HG02884 (cell line): Measurements from ENCODE around the gene ETFRF1.

ENCODE experiments used
- ATAC-seq: cut with Tn5 transposase; IDR thresholded peaks from one replicate; pipeline ENCODE4 v1.9.1; 2021; ENCODE audit warnings: mild to moderate bottlenecking, moderate library complexity; ENCODE audit not compliant: unreplicated experiment

ETFRF1 gene, protein sequence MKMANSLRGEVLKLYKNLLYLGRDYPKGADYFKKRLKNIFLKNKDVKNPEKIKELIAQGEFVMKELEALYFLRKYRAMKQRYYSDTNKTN

DNA sequence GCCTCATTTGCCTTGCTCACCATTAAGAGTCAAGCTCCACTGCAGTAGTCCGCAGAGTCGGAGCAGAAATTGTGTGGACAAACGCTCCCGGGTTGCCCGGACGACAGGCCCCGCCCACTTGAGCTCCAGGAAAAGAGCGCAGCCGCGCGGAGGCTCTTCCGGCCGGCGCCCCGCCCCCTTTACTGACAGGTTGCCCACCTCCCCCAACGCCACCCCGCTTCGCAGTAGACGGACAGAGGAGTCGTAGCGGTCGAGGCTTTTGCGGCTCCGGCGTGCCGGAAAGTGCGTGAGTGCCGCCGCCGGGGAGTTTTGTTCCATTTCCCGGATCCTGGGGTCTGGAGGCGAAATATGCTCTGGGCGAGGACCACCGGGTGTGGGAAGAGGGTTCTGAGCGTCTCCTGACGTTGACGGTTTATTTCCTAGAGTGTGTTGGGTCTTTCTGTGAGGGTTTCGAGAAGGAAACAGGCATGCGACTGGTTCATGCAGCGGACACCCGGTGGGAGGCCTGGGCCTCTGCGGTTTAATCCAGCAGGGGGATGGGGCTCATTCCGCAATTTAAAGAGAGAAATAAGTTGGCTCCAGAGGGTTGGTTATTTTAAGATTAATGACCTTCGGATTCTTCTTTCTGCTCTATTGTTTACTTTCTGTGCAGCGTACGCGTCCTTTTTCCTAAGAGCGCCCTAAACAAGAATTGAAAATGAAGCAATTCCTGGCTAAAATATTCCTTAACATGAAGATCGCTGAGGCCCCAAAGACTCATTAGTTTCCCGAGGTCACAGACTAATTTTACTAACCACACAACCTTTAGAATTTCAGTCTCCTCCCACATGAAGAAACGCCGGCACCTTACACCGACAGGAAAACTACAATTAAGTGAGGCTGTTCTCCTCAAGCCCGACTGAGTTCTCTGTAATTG, at the start of gene ETFRF1, which contains the start of gene DNAI7:
ETFRF1 (plus strand) TSS at position 182 of the 916 bp plus-strand sequence. CDS start 8,720 bp downstream, outside the sequence.
DNAI7 (minus strand) TSS at position 105 of the 916 bp plus-strand sequence; CDS start at position 23, 82 bp downstream.
- ATAC-seq: peak; percentile 91

DNA sequence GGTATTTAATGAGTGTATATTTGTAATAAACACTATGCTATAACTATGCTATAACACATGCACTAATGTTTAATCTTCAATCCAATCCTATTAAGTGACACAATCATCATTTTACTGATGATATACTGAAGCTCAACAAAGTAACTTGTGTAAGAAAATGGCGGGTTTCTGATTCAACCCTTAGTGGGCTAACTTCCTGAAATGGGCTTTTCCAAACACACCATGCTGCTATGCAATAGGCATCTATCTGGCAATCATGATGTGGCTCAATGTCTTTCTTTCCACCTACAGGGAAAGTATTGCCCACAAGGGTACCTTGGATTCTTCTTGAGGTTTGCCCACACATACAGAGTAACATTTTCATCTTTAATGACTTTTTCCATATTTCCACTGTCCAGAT, 48.4 kb upstream of the ETFRF1 start:
- no peak for ATAC-seq

DNA sequence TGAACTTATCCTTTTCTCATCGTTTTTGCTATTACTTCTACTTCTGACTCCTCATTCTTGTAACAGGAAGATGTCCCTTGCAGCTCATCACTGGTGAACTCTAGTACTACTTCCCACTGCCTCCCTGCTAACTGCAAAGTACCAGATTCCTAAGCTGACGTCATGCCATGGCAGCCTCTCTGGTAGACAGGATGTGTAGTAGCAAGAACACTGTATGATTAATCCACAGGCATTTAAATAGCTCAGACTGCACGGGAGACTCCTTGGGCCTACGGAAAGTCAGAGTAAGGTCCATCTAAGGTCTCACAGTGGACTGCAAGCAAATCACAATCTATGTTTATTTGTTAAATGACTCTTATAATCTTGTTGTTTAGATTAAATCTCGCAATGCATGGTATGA, 43.6 kb upstream of the ETFRF1 start:
- no peak for ATAC-seq

DNA sequence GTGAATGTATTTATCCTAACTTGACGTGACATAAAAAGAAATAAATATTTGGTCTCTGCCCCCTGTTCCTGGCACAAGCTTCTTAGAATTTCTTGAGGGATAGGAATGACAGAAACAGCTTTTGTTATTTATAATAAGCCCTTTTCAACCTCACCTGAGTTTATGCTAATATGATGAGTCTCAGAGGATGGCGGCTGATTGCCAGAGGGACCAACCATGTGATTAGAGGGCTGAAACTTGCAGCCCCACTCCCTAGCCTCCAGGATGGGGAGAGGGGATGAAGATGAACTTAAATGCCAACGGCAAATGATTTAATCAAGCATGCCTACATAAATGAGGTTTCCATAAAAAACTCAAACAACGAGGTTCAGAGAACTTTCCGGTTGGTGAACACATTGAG, 43.0 kb upstream of the ETFRF1 start:
- no peak for ATAC-seq

DNA sequence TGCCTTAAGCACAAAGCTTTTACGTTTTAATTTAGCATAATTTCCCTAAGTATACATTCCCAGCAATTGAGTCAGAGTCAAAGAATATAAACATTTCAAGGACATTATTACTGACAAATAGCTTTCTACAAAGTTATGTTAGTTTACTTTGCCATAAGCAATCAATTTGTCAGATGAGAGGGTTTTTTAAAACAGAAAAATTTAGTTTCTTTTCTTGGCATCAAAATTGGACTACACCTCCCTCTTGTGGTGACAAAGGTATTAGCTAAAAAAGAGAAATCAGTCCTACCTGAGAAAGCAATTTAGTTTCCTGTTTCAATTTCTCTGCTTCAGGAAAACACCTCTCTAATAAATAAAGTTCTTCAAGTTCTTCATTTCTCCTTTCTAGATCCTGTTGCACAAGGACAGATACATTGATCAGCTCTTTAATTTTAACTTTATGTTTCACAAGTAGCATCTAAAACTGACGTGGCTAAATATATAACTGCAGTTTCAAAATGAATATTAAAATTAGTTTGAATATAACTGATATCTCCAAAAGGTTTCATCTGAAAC, 39.9 kb upstream of the ETFRF1 start:
- peak; percentile 49 for ATAC-seq

DNA sequence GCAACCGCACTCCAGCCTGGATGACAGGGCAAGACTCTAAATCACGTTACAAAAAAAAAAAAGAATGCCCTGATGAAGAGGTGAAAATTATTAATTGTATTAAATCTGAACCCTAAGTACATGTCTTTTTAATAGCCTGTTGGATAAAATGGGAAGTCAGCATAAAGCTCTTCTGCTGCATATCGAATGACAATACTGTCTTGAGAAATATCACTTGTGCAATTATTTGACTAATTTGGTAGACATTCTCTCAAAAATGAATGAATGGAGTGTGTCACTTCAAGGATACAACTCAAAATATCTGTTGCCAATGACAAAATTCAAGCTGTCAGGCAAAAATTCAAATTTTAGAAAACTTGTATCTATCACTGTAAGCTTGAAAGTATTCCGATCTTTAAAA, 39.0 kb upstream of the ETFRF1 start:
- ATAC-seq: no peak

DNA sequence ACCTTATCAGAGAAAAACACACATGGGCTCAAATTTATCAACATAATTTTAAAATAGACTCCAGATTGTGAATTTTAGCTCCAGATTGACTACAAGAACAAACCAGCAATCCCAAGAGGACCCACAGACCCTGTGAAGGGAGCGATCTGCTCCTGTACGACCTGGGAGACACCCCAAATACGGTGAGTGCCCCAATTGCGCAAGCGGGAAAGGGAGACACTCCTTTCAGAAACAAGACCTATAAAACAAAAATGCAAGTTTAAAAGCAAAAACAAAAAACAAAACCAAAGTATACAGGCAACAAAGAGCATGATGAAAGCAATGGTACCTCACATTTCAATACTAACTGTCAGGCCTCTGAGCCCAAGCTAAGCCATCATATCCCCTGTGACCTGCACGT, 32.2 kb upstream of the ETFRF1 start:
- ATAC-seq: no peak

DNA sequence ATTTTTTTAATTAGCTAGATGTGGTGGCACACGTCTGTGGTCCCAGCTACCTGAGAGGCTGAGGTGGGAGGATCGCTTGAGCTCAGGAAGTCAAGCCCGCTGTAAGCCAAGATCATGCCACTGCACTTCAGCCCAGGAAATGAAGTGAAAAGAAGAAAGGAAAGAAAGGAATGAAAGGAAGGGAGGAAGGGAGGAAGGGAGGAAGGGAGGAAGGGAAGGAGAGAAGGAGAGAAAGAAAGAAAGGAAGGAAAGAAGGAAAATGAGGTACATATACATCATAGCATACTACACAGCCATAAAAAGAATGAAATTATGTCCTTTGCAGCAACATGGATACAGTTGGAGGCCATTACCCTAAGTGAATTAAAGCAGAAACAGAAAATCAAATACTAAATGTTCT, 12.3 kb upstream of the ETFRF1 start:
- ATAC-seq: no peak

DNA sequence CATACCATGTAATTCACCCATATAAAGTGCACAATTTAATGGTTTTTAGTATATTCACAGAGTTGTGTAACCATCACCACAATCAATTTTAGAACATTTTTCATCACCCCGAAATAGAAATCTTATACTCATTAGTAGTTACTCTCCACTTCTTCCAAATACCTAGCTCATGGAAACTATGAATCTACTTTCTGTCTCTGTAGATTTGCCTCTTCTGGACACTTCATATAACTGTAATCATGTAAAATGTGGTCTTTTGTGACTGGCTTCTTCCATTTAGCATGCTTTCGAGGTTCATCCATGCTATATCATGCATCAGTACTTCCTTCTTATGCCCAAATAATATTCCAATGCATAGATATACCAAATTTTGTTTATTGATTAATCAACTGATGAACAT, 10.9 kb upstream of the ETFRF1 start:
- ATAC-seq: no peak

DNA sequence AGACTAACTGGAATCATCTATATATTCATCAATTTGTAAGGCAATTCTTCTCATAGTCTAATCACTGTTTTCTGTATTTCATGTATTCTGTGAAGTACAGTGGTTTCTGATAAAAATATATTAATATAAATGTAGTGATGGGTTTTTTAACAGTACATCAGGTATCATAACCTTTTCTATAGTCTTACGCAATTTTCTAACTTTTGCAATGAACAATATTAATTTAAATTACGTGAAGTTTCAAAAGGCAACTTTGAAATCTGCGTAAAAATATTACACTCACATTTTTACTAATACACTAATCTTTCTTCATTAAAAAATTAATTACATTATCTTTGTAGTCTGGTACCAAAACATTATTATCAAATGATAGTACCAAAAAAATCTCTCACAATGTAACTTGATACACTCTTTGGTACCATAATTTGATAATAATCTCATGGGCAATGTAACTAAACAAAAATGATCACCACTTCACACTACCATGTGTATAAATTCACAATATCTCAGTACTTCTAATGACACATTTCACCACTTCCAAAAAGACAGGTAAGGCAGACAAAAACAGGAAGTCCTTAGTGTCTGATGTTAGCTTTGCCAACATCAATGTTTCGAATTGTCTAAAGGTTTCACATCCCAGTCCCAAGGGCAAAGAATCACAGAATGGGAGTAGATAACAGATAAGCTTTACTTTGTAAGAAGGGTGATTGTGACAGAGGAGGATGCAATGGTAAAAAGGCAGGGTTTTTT, 8.8 kb upstream of the ETFRF1 start:
- no peak for ATAC-seq

DNA sequence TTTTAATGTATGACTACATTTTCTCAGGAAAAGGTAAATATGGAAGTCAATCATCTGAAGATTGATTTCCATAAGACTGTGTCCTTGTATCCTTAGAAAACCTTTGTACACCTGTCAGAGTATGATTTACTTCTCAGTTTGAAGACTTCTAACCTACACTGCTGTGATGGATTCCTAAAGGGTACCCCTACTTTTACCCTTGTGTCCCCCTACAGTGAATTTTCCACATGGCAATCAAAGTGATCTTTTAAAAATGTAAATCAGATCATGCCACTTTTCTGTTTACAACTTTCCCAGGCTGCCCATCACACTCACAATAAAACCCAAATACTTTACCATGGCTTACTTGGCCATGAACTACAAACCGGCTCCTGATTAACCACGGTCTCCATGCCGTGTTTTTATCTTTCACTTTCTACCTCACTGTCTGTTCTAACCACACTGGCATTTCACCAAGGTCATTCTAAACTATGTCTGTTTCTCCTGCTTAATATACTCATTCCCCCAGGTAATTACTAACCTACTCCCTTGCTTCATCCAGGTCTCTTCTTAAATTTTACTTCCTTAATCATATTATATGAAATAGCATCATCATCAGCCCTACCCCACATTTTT, 8.1 kb upstream of the ETFRF1 start:
- ATAC-seq: peak; percentile 83

DNA sequence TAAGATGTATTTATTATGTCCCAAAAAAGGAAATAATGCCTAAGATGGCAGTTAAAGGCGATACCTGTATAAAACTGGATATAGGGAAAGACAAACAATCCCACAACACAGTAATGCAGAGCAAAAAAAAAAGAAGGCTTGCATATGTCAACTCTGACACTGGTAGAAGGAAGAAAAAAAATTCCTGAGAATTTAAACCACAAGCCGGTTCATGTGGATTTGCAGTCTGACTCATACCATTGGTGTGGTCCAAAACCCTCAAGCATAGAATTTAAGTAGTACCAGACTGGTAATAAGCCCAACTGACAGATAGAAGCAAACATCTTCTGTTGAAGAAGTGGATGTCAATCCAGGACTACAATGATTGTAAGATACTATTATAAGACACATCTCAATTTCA, 7.3 kb upstream of the ETFRF1 start:
- no peak for ATAC-seq

DNA sequence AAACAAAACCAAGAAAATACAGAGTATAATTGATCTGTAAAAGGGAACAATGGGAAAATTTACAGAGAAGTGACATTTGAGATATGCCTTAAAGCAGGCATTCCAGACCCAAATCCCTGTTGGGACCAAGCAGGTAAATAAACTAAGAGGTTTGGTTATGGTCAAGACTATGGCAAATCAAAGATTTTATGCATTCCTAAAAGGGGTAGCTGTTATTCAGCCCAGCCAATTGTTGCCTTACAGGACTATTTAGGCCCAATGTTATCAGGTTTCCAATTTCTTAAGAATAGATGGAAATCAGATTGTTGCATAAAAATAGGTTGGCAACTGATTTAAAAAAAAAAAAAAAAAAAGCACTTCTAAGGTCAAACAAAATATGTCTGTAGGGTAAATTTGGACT, 5.4 kb upstream of the ETFRF1 start:
- no peak for ATAC-seq

DNA sequence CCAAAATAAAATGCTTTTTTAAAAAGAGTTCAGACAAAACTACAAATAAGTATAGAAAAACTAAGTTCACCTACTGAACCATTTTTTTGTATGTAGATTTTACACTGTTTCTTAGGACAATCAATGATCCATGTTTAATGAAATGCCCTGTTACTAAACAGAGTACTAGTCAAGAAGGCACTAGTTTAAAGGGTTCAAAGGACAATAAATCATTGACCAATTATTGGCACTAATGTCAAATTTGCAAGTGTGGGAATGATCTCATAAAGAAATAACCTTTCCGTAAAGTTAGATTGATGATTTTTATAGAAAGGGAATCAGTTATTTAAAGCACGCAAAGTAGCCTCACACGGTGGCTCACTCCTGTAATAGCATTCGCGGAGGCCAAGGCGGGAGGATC, 4.2 kb upstream of the ETFRF1 start:
- no peak for ATAC-seq

DNA sequence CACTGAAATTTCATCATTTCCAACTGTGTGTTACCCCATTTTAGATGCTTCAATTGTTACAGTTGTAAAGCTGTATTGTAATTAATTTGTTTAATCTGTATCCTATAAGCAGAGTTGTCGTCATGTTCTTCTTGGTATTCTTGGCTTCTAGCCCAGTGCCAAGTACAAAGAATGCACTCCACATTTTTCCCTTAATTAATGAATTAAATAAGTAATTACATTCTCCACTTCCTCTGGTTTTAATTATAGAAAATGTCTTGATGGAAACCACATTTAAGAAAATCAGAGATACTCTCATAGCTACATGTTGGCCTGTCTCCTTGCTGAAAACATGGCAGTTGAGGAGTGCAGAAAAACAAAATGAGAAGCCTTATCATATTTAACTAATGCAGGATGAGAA, 823 bp upstream of the ETFRF1 start:
- no peak for ATAC-seq

DNA sequence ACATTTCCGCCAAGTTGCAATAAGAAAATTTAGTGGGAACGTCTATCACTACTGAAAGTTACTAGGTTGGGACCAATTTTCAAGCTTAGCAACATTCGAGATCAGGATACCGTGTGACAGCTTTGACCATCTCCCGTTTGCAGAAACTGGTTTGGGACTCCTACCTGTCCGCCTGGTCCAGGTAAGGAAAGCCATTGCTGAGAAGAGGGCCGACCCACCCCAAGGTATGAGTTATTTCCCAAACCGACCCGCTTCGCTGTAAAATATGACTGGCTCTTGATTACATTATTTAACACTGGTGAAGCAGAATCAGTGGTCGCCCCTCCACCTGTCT, 348 bp upstream of the ETFRF1 start:
- ATAC-seq: no peak

DNA sequence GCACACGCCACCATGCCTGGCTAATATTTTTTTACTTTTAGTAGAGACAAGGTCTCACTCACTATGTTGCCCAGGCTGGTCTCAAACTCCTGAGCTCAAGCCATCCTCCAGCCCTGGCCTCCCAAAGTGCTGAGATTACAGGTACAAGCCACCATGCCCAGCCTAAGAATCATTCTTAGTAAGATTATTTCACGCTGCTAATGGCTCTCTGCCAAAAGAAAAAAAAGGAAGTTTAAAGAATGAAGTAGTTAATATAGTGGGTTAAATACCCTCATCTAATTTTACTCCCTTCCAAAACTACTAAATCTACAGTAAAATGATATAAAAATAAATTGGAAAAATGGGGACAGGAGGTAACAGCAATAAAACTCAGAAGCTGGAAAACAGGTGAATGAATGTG, 2.6 kb downstream of the ETFRF1 start:
- ATAC-seq: no peak

DNA sequence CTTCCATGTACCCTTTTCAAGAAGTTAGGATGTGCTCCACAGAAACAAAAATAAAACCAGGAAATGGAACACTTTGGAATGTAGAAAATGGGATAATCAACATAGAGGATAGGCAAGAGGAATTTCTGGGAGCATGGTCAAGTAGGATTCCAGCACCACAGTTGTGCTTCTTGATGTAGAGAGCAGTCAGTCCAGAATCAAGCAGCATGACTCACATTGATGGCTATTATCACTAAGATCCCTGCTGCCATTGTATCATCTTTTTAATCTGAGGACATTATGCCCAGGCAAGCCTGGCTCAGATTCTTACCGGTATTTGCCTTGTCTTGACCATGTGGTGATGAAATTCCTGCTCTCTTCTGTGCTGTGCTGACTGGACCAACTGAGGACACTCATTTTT, 5.7 kb downstream of the ETFRF1 start:
- no peak for ATAC-seq

DNA sequence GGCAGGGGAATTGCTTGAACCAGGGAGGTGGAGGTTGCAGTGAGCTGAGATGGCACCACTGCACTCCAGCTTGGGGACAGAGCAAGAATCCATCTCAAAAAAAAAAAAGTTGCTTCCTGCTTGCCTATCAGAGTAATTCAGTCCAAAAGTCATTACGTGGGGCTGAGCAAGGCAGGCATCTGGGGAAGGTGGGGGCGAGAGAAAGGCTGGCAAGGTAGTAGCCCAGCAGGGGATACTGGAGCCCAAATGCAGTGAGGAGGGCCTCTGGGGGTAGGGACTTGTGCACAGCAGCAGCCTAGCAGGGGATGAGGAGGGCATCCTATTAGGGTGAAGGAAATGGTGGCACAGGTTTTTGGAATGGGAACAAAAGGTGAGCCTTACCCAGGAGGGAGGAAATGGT, 7.1 kb downstream of the ETFRF1 start:
- ATAC-seq: no peak

DNA sequence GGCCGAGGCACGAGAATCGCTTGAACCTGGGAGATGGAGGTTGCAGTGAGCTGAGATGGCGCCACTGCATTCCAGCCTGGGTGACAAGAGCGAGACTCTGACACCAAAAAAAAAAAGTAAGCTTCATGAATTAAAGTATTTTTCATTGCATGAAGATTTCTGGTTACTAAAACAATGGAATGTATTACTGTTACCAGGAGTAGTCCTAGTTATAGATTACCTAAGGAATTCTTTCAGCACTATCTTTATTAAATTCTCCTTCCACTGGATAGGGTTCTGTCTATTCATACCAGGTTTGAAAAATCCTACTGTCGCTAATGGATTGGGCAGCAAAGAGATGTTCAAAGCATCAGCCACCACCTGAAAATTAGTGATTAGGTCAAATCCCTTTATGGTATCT, 12.4 kb downstream of the ETFRF1 start:
- no peak for ATAC-seq

DNA sequence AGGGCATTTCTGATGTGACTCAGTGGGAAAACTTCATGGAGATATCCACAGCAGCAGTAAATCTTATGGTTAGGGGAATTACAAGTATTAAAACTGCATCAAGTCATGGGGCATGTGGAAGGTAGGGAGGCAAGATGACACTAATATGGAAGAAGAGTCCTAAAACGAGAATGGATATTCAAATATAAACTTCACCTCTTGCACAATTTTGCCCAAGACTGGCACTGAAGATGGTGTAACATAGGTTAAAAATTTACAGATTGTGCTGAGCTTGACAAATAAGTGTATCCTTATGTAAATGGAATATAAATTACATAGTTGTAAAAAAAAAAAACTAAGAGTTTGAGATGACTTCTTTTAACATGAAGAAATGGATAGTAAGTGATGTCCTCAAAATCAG, 12.8 kb downstream of the ETFRF1 start:
- no peak for ATAC-seq
